DND-41 (cell line): ENCODE measurements around the gene GPR137.

ENCODE experiments used
- EZH2 ChIP-seq: IDR thresholded peaks from 3 replicates; pipeline ENCODE4 v1.6.1; 2012; ENCODE audit warnings: borderline replicate concordance, low read depth, mild to moderate bottlenecking, moderate library complexity, low read length, inconsistent platforms; ENCODE audit not compliant: severe bottlenecking
- TF ChIP-seq, protein P1 (sequence below): IDR thresholded peaks from 2 replicates; pipeline ENCODE4 v1.5.1; 2012; ENCODE audit warnings: borderline replicate concordance, low read length, moderate library complexity, mild to moderate bottlenecking; ENCODE audit not compliant: poor library complexity, severe bottlenecking; ENCODE audit errors: extremely low read depth

- TF ChIP-seq, protein P1, sequence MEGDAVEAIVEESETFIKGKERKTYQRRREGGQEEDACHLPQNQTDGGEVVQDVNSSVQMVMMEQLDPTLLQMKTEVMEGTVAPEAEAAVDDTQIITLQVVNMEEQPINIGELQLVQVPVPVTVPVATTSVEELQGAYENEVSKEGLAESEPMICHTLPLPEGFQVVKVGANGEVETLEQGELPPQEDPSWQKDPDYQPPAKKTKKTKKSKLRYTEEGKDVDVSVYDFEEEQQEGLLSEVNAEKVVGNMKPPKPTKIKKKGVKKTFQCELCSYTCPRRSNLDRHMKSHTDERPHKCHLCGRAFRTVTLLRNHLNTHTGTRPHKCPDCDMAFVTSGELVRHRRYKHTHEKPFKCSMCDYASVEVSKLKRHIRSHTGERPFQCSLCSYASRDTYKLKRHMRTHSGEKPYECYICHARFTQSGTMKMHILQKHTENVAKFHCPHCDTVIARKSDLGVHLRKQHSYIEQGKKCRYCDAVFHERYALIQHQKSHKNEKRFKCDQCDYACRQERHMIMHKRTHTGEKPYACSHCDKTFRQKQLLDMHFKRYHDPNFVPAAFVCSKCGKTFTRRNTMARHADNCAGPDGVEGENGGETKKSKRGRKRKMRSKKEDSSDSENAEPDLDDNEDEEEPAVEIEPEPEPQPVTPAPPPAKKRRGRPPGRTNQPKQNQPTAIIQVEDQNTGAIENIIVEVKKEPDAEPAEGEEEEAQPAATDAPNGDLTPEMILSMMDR, result peak; percentile 60
- no peak for TF ChIP-seq EZH2
Observed at GRCh38 chr11:64317961-64318765, 32.5 kb downstream of the GPR137 start, which contains the start of gene PRDX5.
